ENCODE measurements around the gene CD58.

The CD58 gene

GRCh38 chr1:116553386-116554115 is 17.3 kb downstream of the CD58 start:
- Histone ChIP-seq H3K23ac (ENCODE audit: low read length) (no peak overlapping the region), H3K9ac (ENCODE audit: low read length) (no peak overlapping the region), H3K36me3 (ENCODE audit: control insufficient read depth, insufficient read depth, low read length) (no peaks in the 10 kb centered on the region), H3K4ac (ENCODE audit: low read depth, low read length) (no peak overlapping the region), H3K4me3 (ENCODE audit: low read length) (no peak overlapping the region), H2AK5ac (ENCODE audit: low read length) (no peak overlapping the region), H4K8ac (ENCODE audit: low read depth, low read length) (no peak overlapping the region), H3K79me1 (ENCODE audit: low read length) (peaks cover 1% of the 10 kb centered on the region), H3K27ac (ENCODE audit: low read depth, low read length) (no peak overlapping the region), H3K56ac (ENCODE audit: low read length) (no peak overlapping the region), H2BK15ac (replicated peaks; ENCODE audit: low read depth) (no peak overlapping the region), H3K4me2 (ENCODE audit: low read length) (no peak overlapping the region), H3K27me3 (ENCODE audit: insufficient read depth, low read length, poor library complexity) (no peaks in the 10 kb centered on the region), H2BK120ac (ENCODE audit: low read depth, low read length) (no peak overlapping the region), H3K4me1 (ENCODE audit: control insufficient read depth, low read depth, low read length) (no peaks in the 10 kb centered on the region), H3K79me2 (ENCODE audit: control insufficient read depth, insufficient read depth, low read length) (no peaks in the 10 kb centered on the region), H4K5ac (ENCODE audit: low read length) (no peak overlapping the region), H2BK5ac (ENCODE audit: low read length) (no peak overlapping the region), H3K18ac (ENCODE audit: low read length) (no peak overlapping the region)
- WGBS (ENCODE audit: extremely low coverage, insufficient coverage, low lambda C conversion rate) = no CpG with 5 or more reads among the region's 1 CpG
- no peak for DNase-seq

- H3K4me3 ChIP-seq (ENCODE audit: low read length) = no peak overlapping the region
- no peaks in the 10 kb centered on the region for H3K36me3 ChIP-seq (ENCODE audit: control insufficient read depth, insufficient read depth, low read length)
- WGBS (ENCODE audit: extremely low coverage, insufficient coverage, low lambda C conversion rate) = no CpG with 5 or more reads among the region's 4 CpGs
- H3K4me1 ChIP-seq (ENCODE audit: control insufficient read depth, low read depth, low read length) = no peaks in the 10 kb centered on the region
- no peaks in the 10 kb centered on the region for H3K79me1 ChIP-seq (ENCODE audit: low read length)
- no peak overlapping the region for H3K4me2 ChIP-seq (ENCODE audit: low read length)
- no peak overlapping the region for H2BK5ac ChIP-seq (ENCODE audit: low read length)
- H4K8ac ChIP-seq (ENCODE audit: low read depth, low read length) = no peak overlapping the region
- no peak overlapping the region for H2AK5ac ChIP-seq (ENCODE audit: low read length)
- H2BK15ac ChIP-seq (replicated peaks; ENCODE audit: low read depth) = no peak overlapping the region
- no peak overlapping the region for H3K4ac ChIP-seq (ENCODE audit: low read depth, low read length)
- no peaks in the 10 kb centered on the region for H3K27me3 ChIP-seq (ENCODE audit: insufficient read depth, low read length, poor library complexity)
- no peak overlapping the region for H3K27ac ChIP-seq (ENCODE audit: low read depth, low read length)
- H3K18ac ChIP-seq (ENCODE audit: low read length) = no peak overlapping the region
- no peaks in the 10 kb centered on the region for H3K79me2 ChIP-seq (ENCODE audit: control insufficient read depth, insufficient read depth, low read length)
- H3K9ac ChIP-seq (ENCODE audit: low read length) = no peak overlapping the region
- no peak for DNase-seq
- no peak overlapping the region for H3K23ac ChIP-seq (ENCODE audit: low read length)
- no peak overlapping the region for H4K5ac ChIP-seq (ENCODE audit: low read length)
- H3K56ac ChIP-seq (ENCODE audit: low read length) = no peak overlapping the region
- no peak overlapping the region for H2BK120ac ChIP-seq (ENCODE audit: low read depth, low read length)
These were observed 24.4 kb downstream of the CD58 start for GRCh38 chr1:116546354-116546977.

DNA sequence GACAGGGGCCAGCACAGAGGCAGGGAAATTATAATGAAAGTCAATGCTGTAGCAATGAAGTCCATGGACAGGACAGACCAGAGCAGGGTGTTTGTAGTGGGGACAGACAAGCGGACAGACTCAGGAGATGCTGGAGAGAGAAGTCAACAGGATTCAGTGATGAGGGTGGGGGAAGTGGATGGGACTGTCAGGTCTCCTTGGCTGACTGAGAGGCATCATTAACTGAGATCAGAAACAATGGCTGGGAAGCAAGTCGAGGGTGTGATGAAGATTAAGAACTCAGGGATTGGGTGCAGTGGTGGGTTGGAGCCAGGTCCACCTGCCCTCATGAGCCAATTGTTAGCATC is 25.5 kb downstream of the CD58 start:
- Histone ChIP-seq H3K4me2 (ENCODE audit: low read length) (no peak overlapping the region), H3K9ac (ENCODE audit: low read length) (no peak overlapping the region), H4K5ac (ENCODE audit: low read length) (no peak overlapping the region), H3K27me3 (ENCODE audit: insufficient read depth, low read length, poor library complexity) (no peaks in the 10 kb centered on the region), H3K79me1 (ENCODE audit: low read length) (no peaks in the 10 kb centered on the region), H2BK5ac (ENCODE audit: low read length) (no peak overlapping the region), H3K56ac (ENCODE audit: low read length) (no peak overlapping the region), H3K4ac (ENCODE audit: low read depth, low read length) (no peak overlapping the region), H2AK5ac (ENCODE audit: low read length) (no peak overlapping the region), H3K27ac (ENCODE audit: low read depth, low read length) (no peak overlapping the region), H3K23ac (ENCODE audit: low read length) (no peak overlapping the region), H3K18ac (ENCODE audit: low read length) (no peak overlapping the region), H3K79me2 (ENCODE audit: control insufficient read depth, insufficient read depth, low read length) (no peaks in the 10 kb centered on the region), H3K4me3 (ENCODE audit: low read length) (no peak overlapping the region), H3K4me1 (ENCODE audit: control insufficient read depth, low read depth, low read length) (no peaks in the 10 kb centered on the region), H4K8ac (ENCODE audit: low read depth, low read length) (no peak overlapping the region), H3K36me3 (ENCODE audit: control insufficient read depth, insufficient read depth, low read length) (no peaks in the 10 kb centered on the region), H2BK120ac (ENCODE audit: low read depth, low read length) (no peak overlapping the region), H2BK15ac (replicated peaks; ENCODE audit: low read depth) (no peak overlapping the region)
- no CpG with 5 or more reads among the region's 2 CpGs for WGBS (ENCODE audit: extremely low coverage, insufficient coverage, low lambda C conversion rate)
- DNase-seq = no peak

DNA sequence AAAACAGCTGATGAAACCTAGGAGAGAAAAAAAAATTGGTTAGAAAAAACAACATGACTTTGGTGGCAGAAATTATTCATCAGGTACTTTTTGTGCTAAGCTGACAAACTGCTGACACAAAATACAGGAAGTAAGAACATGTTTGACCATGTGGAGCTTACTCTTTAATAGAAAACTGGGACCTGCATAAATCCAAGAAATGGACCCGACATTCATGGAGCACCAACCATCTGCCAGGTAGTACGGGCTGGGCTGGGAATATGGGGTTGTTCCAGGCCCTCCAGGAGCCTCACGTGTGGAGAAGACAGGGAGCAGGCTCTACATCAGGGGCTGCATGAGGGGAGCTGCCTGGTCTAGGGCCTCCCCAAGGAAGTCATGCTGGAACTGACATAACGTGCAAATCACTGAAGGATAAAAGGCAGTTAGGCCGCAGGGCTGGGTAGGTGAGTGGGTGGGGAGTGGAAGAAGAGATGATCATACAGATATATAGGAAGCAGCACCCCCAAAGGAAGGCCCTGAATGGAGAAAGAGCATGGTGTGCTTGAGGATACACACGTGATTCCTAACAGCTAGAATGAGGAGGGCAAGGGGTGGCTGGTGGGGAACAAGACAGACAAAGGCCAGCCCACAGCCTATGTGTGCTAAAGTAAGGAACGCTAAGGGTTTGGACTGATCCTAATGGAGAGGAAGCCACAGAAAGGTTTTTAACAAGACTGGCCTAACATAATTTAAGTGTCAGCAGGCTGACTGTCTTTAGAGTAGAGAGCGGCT is 26.1 kb downstream of the CD58 start:
- H2BK5ac ChIP-seq (ENCODE audit: low read length) = no peak overlapping the region
- no CpG with 5 or more reads among the region's 8 CpGs for WGBS (ENCODE audit: extremely low coverage, insufficient coverage, low lambda C conversion rate)
- no peaks in the 10 kb centered on the region for H3K27me3 ChIP-seq (ENCODE audit: insufficient read depth, low read length, poor library complexity)
- no peak overlapping the region for H3K18ac ChIP-seq (ENCODE audit: low read length)
- no peak overlapping the region for H4K5ac ChIP-seq (ENCODE audit: low read length)
- H3K27ac ChIP-seq (ENCODE audit: low read depth, low read length) = no peak overlapping the region
- H3K79me2 ChIP-seq (ENCODE audit: control insufficient read depth, insufficient read depth, low read length) = no peaks in the 10 kb centered on the region
- no peak overlapping the region for H3K4ac ChIP-seq (ENCODE audit: low read depth, low read length)
- no peak overlapping the region for H3K9ac ChIP-seq (ENCODE audit: low read length)
- H4K8ac ChIP-seq (ENCODE audit: low read depth, low read length) = no peak overlapping the region
- no peak overlapping the region for H3K4me2 ChIP-seq (ENCODE audit: low read length)
- no peak overlapping the region for H2BK15ac ChIP-seq (replicated peaks; ENCODE audit: low read depth)
- H3K36me3 ChIP-seq (ENCODE audit: control insufficient read depth, insufficient read depth, low read length) = no peaks in the 10 kb centered on the region
- H3K4me3 ChIP-seq (ENCODE audit: low read length) = no peak overlapping the region
- H3K56ac ChIP-seq (ENCODE audit: low read length) = no peak overlapping the region
- no peaks in the 10 kb centered on the region for H3K4me1 ChIP-seq (ENCODE audit: control insufficient read depth, low read depth, low read length)
- H2AK5ac ChIP-seq (ENCODE audit: low read length) = no peak overlapping the region
- H2BK120ac ChIP-seq (ENCODE audit: low read depth, low read length) = no peak overlapping the region
- no peak for DNase-seq
- no peaks in the 10 kb centered on the region for H3K79me1 ChIP-seq (ENCODE audit: low read length)
- no peak overlapping the region for H3K23ac ChIP-seq (ENCODE audit: low read length)

DNA sequence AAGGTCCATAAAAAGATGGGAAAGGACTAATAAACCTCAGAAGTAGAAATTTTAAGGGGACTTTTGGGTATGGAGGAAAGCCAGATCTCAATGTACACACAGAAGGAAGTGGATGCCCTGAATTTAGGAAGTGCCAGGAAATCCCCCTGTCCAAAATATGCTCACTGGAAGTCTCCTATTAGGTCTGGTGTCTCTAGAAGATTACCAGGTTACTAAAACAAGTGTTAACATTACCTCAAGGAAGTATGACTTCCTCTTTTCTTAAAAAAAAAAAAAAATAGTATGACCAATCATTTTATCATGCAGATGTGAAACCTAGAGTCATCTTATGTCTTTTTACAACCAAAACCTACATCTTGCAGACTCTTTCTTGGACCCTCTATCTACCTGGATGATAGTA is 30.7 kb downstream of the CD58 start:
- H4K5ac ChIP-seq (ENCODE audit: low read length) = no peak overlapping the region
- H2AK5ac ChIP-seq (ENCODE audit: low read length) = no peak overlapping the region
- no peak overlapping the region for H3K18ac ChIP-seq (ENCODE audit: low read length)
- H3K4me2 ChIP-seq (ENCODE audit: low read length) = no peak overlapping the region
- H3K4me3 ChIP-seq (ENCODE audit: low read length) = no peak overlapping the region
- H2BK120ac ChIP-seq (ENCODE audit: low read depth, low read length) = no peak overlapping the region
- no peak overlapping the region for H2BK15ac ChIP-seq (replicated peaks; ENCODE audit: low read depth)
- DNase-seq = no peak
- H3K79me1 ChIP-seq (ENCODE audit: low read length) = no peaks in the 10 kb centered on the region
- no peak overlapping the region for H3K56ac ChIP-seq (ENCODE audit: low read length)
- no peaks in the 10 kb centered on the region for H3K27me3 ChIP-seq (ENCODE audit: insufficient read depth, low read length, poor library complexity)
- H3K4ac ChIP-seq (ENCODE audit: low read depth, low read length) = no peak overlapping the region
- H3K4me1 ChIP-seq (ENCODE audit: control insufficient read depth, low read depth, low read length) = no peaks in the 10 kb centered on the region
- no peak overlapping the region for H2BK5ac ChIP-seq (ENCODE audit: low read length)
- no peak overlapping the region for H3K9ac ChIP-seq (ENCODE audit: low read length)
- no peak overlapping the region for H3K23ac ChIP-seq (ENCODE audit: low read length)
- no peak overlapping the region for H4K8ac ChIP-seq (ENCODE audit: low read depth, low read length)
- H3K27ac ChIP-seq (ENCODE audit: low read depth, low read length) = no peak overlapping the region
- no peaks in the 10 kb centered on the region for H3K36me3 ChIP-seq (ENCODE audit: control insufficient read depth, insufficient read depth, low read length)
- no peaks in the 10 kb centered on the region for H3K79me2 ChIP-seq (ENCODE audit: control insufficient read depth, insufficient read depth, low read length)
